HK-2 (cell line): Measurements from ENCODE around the gene NAV2.
A peak's percentile ranks its signal among the peaks of the same experiment; 100 is the strongest.

Source experiments
- DNase-seq: peaks from one replicate; pipeline ENCODE4 v3.0.0-alpha.2; 2018; ENCODE audit not compliant: unreplicated experiment

Gene NAV2

DNA sequence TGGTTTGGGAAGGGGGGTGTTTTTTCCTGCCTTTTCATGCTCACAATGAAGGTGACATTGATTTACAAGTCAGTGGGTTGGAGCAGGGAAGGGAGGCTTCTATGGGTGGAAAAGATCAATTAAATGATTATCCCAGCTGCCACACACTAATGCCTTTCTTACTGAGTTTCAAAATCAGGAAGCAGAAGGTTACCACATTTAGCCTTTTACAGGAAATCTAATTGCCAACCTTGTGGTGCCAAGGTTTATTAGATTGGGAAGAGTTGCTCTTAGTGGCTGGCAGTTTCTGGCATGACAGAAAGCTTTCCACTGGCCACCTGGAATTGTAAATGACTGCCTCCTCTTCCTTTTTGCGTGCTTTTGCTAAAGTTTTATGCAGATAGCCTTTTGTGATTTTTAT, 98.7 kb downstream of the NAV2 start:
- DNase-seq: no peak

DNA sequence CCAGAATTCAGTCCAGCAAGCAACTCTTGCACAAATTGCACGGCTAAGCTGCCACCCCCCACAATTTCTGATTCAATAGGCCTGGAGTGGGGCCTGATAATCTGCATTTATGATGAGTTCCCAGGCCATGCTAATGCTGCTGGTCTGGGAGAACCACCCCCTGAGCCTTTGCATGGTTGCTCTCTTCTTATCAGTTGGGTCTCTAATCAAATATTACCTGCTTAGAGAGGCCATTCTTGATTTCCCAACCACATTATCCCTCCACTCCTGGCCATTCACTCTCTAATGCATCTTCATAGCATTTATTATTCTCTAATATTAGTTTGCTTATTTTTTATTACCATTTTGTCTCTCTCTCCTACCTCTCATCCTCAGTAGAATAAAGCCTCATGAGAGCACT, 99.5 kb downstream of the NAV2 start:
- no peak for DNase-seq

DNA sequence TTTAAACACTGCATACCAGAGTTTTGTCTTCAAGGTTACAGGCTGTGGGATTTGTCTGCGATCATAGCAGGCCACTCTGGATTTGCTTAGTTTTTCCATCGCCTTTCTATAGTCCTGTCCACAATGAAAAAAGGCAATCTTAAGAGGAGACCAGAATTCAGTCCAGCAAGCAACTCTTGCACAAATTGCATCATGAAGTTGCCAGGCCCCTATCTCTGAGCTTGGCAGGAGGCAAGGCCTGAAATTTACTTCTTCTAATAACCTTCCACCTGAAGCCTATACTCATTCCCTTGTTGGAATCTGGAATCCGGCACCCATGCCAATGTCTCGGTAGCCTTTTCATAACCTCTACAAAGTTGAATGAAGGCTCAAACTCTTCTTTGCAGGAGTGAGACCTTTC, 100.1 kb downstream of the NAV2 start:
- no peak for DNase-seq

DNA sequence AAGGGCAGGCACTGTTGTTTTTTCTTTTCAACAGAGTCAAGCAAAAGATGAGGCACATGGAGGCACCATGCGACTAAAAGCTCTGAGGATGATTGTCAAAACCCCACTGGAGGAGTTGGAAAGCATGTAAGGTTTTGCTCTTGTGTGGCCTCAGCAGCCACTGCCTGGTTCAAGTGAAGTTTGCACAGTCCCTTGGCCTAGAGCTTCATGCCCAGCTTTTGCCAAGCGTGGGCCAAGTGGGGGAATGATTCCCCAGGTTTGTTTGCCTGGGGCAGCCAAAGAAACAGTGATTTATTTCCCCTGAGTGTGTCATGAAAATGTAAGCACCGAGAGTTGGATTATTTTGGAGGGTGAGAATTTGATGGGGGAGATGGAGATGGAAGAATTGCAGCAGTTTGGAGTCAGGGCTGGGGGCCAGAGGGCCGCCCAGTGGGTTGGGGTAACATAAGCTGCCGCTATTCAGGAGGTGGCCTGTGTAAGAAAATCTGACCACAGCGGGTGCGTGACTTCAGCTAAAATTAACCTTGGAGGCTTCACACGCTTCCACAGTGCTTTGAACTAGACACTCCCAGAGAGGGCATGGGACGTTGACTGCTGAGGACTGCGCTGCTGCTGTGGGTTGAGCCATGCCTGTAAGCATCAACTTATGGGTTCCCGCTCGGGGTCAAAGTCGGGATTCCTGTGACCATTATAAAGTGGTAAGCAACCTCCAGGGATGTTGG, 100.7 kb downstream of the NAV2 start:
- no peak for DNase-seq

DNA sequence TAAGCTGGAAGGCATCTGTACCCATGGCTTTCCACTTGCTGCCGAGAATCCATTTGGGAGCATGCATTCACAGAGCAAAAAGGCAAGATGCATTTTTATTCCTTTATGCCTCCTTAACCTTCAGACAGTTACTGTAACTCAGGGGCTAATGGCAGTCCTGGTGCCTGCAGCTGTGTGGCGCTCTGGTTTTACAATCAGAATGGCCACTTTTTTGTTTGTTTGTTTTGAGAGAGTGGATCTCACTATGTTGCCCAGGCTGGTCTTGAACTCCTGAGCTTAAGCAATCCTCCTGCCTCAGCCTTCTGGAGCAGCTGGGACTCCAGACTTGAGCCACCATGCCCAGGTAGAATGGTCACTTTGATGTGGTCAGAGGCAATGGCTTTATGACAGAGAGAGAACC, 101.8 kb downstream of the NAV2 start:
- DNase-seq: no peak

DNA sequence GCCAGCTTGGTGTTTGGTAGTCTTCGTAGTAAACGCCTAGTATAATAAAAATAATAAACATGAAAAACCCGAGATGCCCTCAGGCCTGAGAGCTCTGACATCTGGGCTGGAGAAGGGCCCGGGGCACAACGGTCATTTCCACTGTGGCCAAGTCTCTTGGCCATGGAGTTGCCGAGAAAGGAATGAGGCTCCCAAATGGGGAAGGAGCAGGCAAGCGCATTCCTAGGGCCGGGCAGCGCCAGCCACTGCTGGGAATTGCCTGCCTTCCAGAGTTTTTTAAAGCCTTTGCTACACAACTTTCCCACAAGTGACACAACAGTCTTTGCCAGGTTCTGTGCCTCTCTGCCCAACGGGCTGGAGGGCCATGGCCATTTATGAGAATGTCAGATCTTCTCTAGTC, 103.4 kb downstream of the NAV2 start:
- DNase-seq: no peak

DNA sequence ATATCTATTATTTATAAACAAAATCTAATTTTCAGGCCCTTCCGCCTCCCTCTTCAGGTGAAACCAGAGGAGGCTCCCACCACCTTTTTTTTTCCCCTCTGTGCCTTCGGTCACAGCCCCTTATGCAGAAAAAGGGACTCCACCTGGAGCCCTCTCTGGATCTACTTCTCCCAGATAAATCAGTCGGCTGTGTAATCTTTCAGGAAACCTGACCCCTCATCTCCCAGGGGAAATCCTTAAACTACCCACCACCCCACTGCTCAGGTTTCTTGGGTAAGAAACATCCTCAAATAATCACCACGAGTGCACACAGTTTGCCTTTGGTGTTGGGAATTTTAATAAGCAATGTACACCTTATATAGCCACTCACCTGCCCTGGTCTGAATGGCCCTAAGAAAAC, 104.2 kb downstream of the NAV2 start:
- no peak for DNase-seq

DNA sequence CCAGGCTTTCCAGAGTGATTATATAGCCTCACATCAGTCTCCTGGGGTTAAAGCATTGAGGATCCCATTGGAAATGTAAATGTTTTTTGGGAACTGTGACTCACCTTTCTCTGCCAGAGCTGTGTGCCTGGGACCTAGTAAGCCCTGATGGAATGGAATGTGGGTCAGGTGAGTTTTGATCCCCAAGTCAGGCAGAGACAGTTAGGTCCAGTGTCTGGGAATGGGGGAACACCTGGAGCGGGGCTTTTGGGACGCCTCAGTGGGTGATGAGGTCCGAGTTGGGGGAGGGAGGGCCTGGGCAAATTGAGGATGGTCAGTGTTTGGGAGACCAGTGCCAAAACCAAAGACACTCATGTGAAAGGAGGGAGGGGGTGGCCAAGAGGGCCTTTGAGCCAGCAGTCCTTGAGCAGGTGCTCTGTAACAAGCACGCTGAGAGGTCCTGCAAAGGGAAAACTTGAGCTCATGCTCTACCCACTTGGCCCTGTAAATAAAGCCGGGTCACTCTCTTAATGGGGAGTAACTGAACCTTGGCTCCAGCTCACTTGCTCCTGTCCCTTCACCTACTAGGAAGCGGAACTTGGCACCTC, 104.7 kb downstream of the NAV2 start:
- no peak for DNase-seq

DNA sequence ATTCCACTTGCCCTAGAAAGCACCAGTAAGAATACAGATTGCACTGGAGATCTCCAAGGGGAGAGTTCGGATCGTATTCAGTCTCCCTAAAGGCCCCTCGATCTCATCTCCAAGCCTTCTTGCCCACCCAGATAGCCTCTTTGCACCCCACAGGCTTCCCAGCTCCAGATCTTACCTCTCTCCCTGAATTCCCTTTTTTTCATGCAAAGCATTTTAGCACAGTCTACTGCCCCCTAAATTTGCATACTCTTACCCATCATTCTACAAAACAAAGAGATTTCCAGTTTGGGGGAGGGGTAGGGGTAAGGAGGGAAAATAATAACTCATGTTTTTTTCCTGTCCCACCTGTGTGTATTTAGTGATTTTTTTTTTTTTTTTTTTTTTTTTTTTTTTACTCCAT, 105.2 kb downstream of the NAV2 start:
- no peak for DNase-seq

DNA sequence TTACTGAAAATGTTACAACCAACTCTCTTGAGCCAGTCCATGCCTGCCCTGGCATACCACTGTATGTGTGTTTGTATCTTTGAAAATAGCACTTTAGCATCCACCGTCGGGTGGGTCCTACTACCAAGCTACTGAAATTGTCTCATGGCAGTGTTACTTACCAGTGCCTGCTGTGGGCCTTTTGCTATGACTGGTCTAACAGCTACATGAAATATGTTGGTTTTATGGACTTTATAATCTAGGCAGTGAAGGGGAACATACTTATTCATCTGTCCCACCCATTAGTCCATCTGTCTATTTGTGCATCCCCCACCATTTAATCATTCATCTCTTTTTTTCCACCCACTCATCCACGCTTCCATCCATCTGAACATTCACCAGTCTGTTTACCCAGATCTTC, 106.0 kb downstream of the NAV2 start:
- no peak for DNase-seq

DNA sequence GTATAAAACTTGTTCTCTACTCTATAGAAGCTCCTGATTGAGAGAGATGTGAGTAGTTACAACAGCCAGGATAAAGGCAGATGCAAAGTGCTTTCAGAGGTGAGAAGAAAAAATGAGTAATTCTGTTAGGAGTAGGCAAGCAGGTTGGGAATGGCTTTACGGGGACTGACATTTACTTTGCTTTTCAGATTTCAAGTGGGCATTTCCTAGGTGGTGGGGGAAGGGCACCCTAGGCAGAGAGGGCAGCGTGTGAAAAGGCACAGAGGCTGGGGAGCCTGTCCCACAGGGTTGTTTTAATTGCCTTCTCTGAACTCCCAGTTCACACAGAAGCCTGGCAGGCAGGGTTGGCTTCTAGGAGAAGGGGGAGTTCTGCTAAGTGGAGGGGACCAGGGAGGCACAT, 106.5 kb downstream of the NAV2 start:
- DNase-seq: no peak

DNA sequence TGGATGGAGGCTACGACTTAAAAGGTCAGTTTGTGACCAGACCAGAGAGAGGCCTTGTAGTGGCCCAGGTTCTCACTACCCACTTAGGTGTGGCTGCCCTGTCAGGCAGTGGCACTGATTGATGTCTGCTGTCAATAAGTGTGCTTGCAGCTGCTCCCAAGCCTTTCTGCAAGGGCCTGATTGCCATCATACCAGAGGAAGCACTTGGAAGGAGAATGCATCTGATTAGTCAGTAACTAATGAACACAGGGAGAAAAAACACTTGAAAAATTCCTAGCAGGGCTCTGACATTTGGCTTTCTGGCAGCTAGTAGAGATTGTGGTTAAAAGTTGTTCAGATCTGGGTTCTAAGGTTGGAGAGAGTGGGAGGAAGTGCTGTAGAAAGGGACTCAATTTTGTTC, 107.5 kb downstream of the NAV2 start:
- peak; percentile 8 for DNase-seq

DNA sequence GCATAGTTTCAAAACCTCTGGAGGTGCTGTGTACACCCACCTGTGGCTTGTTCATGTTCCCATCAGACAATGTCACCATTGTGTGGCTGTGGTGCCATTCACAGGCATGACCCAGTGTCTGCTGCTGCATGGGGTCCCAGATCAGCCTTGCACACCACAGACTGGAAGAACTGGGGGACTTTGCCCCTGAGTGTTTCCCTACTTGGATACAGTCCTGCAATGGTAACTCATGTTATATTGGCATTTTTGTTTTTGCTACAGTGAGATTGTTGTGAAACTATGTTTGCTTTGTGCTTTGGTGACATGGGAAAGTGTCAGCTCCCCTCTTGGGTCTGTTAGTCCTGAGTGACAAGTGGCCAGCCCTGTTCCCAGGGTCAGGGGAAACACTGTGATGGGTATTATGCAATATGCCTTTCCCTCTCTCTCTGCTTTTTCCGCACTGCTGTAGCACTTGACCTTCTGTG, 108.8 kb downstream of the NAV2 start:
- DNase-seq: no peak

DNA sequence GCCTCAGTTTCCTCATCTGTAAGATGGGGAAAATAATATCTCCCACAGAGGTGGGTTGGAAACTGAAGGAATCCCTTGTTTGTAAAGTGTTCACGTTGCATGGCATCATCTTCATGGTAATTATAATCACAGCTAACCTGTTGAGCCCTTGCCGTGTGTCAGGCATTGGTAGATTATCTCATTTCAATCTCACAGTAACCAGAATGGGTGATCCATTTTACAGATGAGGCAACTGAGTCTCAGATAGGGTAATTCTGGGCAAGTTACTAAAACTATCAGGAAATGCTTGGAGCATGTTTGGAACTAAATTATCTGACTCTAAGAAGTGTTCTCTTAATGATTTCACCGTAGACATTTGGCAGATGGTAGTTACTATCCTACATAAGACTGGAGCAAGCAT, 109.4 kb downstream of the NAV2 start:
- no peak for DNase-seq

DNA sequence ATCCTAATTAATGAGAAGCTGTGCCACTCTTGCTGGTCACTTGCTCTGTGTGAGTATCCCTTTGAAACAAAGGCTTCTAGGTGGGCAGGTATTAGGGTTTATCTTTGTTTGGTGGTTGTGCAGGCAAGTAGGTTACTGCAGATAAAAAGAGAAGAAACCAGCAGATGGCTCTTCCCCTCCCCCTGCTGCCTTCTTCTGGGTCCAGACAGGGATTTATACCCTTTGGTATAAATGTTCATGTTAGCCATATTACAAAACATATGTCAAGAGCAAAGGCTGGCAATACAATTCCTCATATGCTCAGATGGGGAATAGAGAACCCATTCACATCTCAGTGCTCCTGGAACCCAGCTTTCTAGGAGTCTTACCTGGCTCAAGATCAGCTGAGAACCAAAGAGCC, 109.9 kb downstream of the NAV2 start:
- DNase-seq: no peak

DNA sequence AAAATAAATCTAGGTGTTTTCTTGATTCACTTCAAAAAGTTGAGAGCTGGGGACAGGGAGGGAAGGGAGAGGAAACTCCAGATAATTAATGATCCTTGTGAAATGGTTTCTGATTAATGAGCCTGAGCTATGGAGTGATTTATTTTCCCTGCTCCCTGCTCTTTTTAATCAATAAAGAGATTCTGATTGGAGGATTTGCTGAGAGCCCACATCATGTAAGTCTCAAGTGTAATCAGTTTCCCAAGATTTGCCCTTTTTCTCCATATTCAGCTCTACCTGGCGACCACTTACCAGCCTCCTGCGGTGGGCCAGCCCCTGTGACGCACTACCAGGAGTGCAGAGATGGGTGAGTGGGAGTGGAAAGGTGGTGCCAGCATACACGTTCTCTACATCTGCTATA, 114.0 kb downstream of the NAV2 start:
- no peak for DNase-seq

DNA sequence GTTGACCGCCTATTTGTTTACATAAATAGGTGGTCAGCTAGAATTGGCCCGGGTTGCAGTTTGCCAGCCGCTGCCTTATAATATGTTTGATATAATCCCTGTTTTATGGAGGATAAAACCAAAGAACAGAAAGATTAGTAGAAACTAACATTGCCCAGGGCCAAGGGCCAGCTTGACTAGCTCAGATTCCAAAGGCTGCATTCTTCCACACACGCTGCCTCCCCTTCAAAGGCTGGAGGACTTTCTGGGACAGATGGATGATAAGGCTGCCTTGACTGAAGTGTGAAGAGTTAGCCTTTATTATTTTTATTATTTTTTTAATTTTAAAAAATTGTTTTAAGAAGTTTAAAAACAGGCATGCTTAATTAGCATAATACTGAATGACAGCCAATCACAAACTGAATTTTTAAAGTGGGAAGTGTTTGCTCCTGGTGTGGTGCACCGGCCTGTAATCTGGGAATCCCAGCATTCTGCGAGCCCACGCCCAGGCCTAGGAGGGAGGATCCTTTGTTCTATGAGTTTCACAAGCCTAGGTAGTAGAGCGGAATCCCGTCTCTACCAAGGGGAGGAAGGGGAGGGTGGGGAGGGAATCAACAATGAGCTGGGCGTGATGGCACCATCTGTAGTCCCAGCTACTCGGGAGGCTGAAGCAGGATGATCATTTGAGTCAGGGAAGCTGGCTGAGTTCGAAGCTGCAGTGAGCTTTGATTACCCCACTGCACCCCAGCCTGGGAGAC, 114.9 kb downstream of the NAV2 start:
- no peak for DNase-seq

DNA sequence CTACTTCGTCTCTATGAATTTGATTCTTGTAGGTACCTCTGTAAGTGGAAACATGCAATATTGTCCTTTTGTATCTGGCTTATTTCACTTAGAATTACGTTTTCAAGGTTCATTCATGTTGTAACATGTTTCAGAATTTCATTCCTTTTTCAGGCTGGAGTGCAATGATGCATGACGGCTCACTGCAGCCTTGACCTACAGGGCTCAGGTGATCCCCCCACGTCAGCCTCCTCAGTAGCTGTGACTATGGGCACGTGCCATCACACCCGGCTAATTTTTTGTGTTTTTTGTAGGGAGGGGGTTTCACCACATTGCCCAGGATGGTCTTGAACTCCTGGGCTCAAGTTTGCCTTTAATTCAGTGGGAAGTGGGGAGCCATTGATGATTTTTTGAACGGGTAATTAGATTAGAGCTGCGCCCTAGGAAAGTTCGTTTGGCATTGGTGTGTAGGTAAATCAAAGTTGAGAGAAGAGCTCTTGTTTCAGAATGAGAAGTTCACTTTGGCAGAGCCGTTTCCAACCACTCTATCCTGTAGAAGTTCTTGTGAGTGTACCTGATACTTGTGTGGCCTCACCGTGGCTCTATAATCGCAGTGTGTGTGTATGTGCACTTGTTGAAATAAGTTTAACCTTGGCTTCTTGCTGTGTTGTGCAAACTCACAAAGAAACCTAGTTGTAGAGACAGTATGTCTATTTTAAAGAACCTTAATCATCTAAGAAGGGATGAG, 115.9 kb downstream of the NAV2 start:
- DNase-seq: no peak

DNA sequence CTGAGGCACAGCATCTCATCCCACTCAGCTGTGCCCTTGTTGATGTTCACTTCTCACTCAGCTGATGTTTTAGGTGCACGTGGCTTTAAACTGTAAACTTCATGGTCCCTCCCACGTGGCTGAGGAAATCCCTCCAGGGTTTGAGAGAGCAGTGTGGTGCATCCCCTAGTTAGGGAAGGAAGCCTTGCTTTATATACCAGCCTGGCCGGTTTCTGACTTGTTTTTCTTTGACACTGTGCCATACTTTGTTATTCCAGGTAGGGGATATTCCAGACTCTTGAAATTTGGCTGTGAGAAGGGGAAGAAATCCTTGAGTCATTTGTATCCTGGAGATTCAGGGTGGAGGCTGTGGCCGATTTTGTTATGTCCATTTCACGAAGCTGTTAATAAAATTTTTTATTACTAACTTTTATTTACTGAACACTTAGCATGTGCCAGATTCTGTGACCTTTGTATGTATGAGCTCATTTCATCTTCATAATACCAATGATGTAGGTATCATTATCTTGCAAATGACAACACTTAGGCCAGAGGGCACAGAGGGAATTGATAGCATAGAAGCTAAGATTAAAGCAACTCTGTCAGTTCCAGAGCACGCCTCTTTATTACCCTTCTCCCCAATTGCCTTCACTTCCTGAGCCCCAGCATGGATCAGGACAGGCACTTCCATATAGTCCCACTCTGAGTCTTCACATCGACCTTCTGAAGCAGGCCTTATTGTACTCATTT, 116.6 kb downstream of the NAV2 start:
- no peak for DNase-seq

DNA sequence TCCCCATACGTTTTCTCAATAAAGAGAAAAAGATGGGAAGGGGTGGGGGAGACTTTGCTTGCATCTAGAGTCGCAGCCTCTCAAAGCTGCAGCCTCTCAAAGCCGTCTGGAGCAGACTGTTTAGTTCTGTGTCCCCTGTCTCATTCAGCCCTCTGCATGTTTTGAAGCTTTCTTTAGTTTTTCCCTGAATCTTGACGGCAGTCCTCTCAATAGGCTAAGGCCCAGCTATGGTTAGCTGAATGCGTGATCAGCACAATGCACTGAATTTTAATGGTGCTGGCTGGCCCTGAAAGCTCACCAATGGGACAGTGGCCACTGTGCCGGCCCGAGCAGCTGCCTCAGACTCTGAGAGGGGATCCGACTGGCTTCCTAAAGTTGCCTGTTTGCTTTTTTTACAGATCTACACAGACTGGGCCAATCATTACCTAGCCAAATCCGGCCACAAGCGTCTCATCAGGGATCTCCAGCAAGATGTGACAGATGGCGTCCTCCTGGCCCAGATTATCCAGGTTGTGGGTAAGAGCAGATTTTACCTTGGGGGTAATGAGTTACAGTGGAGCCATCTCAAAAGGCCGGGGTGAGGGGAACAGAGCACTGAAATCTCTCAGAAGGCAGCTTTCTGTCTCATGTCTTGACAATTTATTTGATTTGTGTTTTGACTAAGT, 119.6 kb downstream of the NAV2 start:
- no peak for DNase-seq

DNA sequence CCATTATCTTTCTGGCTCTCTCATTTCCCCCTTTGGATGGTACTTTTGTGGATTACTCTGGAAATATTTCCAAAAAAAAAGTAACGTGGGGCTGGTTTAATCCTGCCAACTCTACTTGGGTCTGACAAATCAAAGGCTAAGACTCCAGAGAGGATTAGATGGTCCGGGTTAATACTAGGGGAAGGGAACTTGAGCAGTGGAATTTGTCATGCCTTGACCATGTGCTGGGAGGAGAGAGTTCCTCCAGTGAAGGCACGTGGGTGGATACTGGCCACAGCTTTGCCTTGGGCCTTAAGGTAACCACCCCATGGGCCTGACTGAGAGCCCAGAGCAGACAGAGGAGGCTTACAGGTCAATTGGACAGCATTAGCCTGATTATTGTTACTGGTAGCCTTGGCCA, 120.3 kb downstream of the NAV2 start:
- DNase-seq: no peak
